Calu3 (cell line): ENCODE measurements around the gene ZDHHC12. TPM values are rescaled to one million over a fixed set of nuclear protein-coding genes. Genes with fewer than 3 reads are reported as not detected.

Experiments
- BruUV-seq: library from RNA; stranded (reverse); fragments of 400-500 nt; replicated peaks from 2 replicates; lab custom pipeline; 2021; lab: Mats Ljungman, UMichigan
- CTCF ChIA-PET: fragments of 300-600 bp; sonication (Branson Sonifier 250); formaldehyde crosslinking; loops from one replicate; lab custom pipeline; 2022; ENCODE audit warnings: antibody characterized with exemption; lab: Charles Lee
- DNase-seq: peaks from one replicate; pipeline ENCODE4 v3.0.0; 2022
- H3K27ac Mint-ChIP-seq: one replicate; pipeline ENCODE4 v1.8.0; 2022; ENCODE audit warnings: mixed read lengths; ENCODE audit not compliant: unreplicated experiment
- H3K27me3 Mint-ChIP-seq: one replicate; pipeline ENCODE4 v1.8.0; 2022; ENCODE audit warnings: mixed read lengths; ENCODE audit not compliant: unreplicated experiment
- H3K36me3 Mint-ChIP-seq: one replicate; pipeline ENCODE4 v1.8.0; 2022; ENCODE audit warnings: mild to moderate bottlenecking, moderate library complexity, mixed read lengths; ENCODE audit not compliant: insufficient read depth, unreplicated experiment
- H3K4me1 Mint-ChIP-seq: one replicate; pipeline ENCODE4 v1.8.0; 2022; ENCODE audit warnings: mild to moderate bottlenecking, low read depth, mixed read lengths; ENCODE audit not compliant: unreplicated experiment
- H3K4me3 Mint-ChIP-seq: one replicate; pipeline ENCODE4 v1.8.0; 2022; ENCODE audit warnings: mild to moderate bottlenecking, low read depth, moderate library complexity, mixed read lengths; ENCODE audit not compliant: unreplicated experiment
- H3K9me3 Mint-ChIP-seq: one replicate; pipeline ENCODE4 v1.8.0; 2022; ENCODE audit warnings: low read depth, mixed read lengths; ENCODE audit not compliant: unreplicated experiment
- CTCF ChIP-seq: fragments of 200-600 bp; IDR thresholded peaks from one replicate; pipeline ENCODE4 v1.8.0; 2022; ENCODE audit warnings: antibody characterized with exemption; ENCODE audit not compliant: unreplicated experiment
- intact Hi-C: fragments of 100-400 bp; cut with micrococcal nuclease; formaldehyde crosslinking; loops from one replicate; pipeline ENCODE4 v1.10.0; 2022; ENCODE audit not compliant: unreplicated experiment
- total RNA-seq: library from RNA; stranded (reverse); gene quantifications from 2 replicates; pipeline ENCODE4 v1.2.3, GENCODE V29; 2022

ZDHHC12 gene
- total RNA-seq, 1 experiment from 2014 or later = 35.4 TPM

GRCh38 chr9:128707446-128707845, 16.5 kb downstream of the ZDHHC12 start:
- intact Hi-C loops = no loop called here
- Mint-ChIP-seq H3K9me3 (no peaks in the 10 kb centered on the region), H3K27ac (no peak overlapping the region), H3K36me3 (peaks cover 10% of the 10 kb centered on the region), H3K4me3 (no peak overlapping the region), H3K4me1 (no peaks in the 10 kb centered on the region), H3K27me3 (no peaks in the 10 kb centered on the region)
- DNase-seq = no peak
- no peak for TF ChIP-seq CTCF
- CTCF ChIA-PET = interaction anchor here (0.5 kb wide), 1 partner anchor 75 kb away, joined by 4 read pairs; no protein-coding TSS in a partner anchor
- no TSS peak for BruUV-seq

GRCh38 chr9:128706671-128707381, 17.1 kb downstream of the ZDHHC12 start:
- no TSS peak for BruUV-seq
- CTCF ChIA-PET = interaction anchor here (0.5 kb wide), 1 partner anchor 76 kb away, joined by 4 read pairs; no protein-coding TSS in a partner anchor
- no peaks in the 10 kb centered on the region for H3K27me3 Mint-ChIP-seq
- H3K36me3 Mint-ChIP-seq = peaks cover 16% of the 10 kb centered on the region
- TF ChIP-seq CTCF = no peak
- DNase-seq = no peak
- intact Hi-C loops = no loop called here
- H3K4me3 Mint-ChIP-seq = no peak overlapping the region
- H3K27ac Mint-ChIP-seq = no peak overlapping the region
- H3K9me3 Mint-ChIP-seq = no peaks in the 10 kb centered on the region
- no peaks in the 10 kb centered on the region for H3K4me1 Mint-ChIP-seq

- no TSS peak for BruUV-seq
- H3K27me3 Mint-ChIP-seq = no peaks in the 10 kb centered on the region
- peaks cover 16% of the 10 kb centered on the region for H3K36me3 Mint-ChIP-seq
- H3K4me1 Mint-ChIP-seq = no peaks in the 10 kb centered on the region
- no peak for TF ChIP-seq CTCF
- no peak overlapping the region for H3K4me3 Mint-ChIP-seq
- H3K9me3 Mint-ChIP-seq = no peaks in the 10 kb centered on the region
- CTCF ChIA-PET = no interaction called here
- no peak overlapping the region for H3K27ac Mint-ChIP-seq
- intact Hi-C loops = no loop called here
- no peak for DNase-seq
Observed at GRCh38 chr9:128706045-128706444, 17.9 kb downstream of the ZDHHC12 start.

GRCh38 chr9:128705051-128705965, 18.6 kb downstream of the ZDHHC12 start:
- CTCF ChIA-PET = no interaction called here
- intact Hi-C loops = no loop called here
- no TSS peak for BruUV-seq

More at GRCh38 chr9:128705051-128705965, 18.6 kb downstream of the ZDHHC12 start:
- DNase-seq = no peak
- no peaks in the 10 kb centered on the region for H3K4me1 Mint-ChIP-seq
- H3K9me3 Mint-ChIP-seq = no peaks in the 10 kb centered on the region
- no peaks in the 10 kb centered on the region for H3K27me3 Mint-ChIP-seq
- H3K27ac Mint-ChIP-seq = no peak overlapping the region
- no peak overlapping the region for H3K4me3 Mint-ChIP-seq
- no peak for TF ChIP-seq CTCF
- peaks cover 16% of the 10 kb centered on the region for H3K36me3 Mint-ChIP-seq
